Activated CD8-positive, alpha-beta memory T cell treated with anti-CD3 and anti-CD28 coated beads, Interleukin-2, amount 50 U/mL, for 1 hour (primary cell): ENCODE results near the gene IP6K2.
"Not testable (repeated sequence)": the region's sequence is repeated elsewhere in the genome, so short reads cannot be mapped to it uniquely, and the experiment has no call there.

Experiments
- DNase-seq: peaks from one replicate; pipeline ENCODE4 v3.0.0-alpha.2; 2020; ENCODE audit errors: extremely low read depth

IP6K2 gene

DNA sequence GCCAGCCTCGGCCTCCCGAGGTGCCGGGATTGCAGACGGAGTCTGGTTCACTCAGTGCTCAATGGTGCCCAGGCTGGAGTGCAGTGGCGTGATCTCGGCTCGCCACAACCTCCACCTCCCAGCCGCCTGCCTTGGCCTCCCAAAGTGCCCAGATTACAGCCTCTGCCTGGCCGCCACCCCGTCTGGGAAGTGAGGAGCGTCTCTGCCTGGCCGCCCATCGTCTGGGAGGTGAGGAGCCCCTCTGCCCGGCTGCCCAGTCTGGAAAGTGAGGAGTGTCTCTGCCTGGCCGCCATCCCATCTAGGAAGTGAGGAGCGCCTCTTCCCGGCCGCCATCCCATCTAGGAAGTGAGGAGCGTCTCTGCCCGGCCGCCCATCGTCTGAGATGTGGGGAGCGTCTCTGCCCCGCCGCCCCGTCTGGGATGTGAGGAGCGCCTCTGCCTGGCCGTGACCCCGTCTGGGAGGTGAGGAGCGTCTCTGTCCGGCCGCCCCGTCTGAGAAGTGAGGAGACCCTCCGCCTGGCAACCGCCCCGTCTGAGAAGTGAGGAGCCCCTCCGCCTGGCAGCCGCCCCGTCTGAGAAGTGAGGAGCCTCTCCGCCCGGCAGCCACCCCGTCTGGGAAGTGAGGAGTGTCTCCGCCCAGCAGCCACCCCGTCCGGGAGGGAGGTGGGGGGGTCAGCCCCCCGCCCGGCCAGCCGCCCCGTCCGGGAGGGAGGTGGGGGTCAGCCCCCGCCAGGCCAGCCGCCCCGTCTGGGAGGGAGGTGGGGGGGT, 16.9 kb upstream of the IP6K2 start:
- DNase-seq: not testable (repeated sequence)

DNA sequence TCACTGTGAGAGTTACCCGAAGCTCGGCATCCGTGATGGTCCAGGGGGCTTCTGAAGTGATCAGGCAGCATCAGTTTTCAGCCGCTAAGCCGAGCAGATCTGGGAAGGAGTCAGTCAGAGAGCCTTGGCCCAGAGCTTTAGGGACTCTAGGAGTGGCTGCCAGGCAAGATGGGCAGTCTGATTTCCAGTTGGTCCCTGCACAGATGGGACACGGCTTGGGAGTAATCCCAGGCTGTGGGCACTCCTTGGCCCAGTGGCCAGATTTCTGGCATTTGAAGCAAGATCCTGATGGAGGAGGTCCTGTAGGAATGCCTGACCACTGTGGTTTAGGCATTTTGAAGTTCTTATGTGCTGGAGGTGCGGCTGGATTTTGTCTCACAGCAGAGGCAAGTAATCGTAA, 10.5 kb upstream of the IP6K2 start:
- no peak for DNase-seq

DNA sequence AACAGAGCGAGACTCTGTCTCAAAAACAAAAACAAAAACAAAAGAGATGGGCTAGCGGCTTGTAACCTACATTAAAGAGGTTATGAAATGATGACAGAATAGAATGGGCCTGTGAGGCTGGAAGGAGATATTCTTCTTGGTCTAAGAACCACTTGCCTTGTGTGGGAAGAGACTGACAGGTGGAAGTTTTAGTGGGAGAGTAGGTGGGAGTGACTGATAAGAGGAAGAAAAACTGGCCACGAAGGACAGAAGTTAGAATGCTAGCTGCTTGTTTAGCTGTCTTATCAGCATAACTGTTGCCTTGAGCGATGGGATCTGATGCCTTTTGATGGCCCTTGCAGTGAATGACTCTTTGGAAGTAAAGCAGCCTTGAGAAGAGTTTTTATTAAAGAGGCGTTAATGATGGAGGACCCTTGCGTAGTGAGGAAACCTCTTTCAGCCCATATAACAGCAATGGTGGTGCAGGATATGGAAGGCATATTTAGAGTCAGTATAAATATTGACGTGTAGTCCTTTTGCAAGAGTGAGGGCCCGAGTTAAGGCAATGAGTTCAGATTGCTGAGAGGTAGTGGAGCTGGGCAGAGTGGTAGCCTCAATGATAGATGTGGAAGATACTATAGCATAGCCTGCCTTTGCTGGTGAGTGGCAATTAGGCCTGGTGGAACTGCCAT, 8.3 kb upstream of the IP6K2 start:
- DNase-seq: not testable (repeated sequence)

DNA sequence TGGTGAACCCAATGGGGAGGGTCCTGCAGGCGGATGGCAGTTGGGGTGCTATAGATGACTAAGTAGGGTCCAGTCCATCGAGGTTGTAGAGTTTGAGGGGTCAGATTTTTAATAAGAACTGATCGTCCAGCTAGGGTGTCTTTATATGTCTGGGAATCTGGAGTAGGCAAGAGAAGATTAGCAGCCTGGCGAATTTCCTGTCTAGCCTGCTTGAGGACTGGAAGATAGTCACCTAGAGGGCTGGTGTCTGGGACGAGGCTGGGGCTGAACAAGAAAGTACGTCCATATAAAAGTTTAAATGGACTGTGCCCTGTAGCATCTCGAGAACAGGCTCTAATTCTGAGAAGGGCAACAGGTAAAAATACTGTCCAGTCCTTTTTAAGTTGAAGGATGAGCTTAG, 6.7 kb upstream of the IP6K2 start:
- DNase-seq: no peak

DNA sequence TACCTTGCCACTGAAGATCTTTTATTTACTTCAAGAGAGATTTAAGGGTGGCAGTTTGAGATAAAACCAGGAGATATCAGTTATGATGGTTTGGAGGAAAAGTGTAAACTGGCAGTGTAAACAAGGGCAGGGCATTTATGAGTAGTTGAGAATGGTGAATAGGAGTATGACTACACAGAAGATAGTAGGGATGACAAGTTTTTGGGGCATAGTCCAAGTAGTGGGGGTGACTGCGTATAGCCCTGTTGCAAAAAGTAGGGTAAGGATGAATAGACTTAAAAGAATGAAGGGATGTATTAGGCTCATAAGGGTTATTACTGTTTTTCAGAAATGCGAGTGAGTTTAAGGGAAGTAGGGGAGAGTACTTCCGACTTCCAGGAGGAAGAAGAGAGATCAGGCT, 6.3 kb upstream of the IP6K2 start:
- DNase-seq: not testable (repeated sequence)

DNA sequence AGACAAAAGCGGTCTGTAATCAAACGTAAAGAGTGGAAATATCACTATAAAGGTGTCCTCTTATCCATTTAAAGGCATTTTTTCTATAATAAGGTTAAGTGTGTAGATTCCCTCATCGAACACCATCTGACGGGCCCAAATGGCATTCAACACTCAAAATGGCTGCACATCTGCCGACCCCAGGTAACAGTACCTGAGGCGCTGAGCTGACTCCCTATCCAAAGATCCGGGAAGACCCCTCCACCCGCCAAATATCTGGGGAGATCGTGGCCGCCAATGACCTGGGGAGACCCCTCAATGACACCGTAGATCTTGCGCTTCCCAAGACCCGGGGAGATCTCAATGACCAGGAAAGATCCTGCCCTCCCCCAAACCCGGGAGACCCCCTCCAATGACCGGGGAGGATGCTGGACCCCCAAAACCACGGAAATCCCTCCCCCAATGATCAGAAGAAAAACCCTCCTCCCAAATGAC, 476 bp downstream of the IP6K2 start:
- no peak for DNase-seq

DNA sequence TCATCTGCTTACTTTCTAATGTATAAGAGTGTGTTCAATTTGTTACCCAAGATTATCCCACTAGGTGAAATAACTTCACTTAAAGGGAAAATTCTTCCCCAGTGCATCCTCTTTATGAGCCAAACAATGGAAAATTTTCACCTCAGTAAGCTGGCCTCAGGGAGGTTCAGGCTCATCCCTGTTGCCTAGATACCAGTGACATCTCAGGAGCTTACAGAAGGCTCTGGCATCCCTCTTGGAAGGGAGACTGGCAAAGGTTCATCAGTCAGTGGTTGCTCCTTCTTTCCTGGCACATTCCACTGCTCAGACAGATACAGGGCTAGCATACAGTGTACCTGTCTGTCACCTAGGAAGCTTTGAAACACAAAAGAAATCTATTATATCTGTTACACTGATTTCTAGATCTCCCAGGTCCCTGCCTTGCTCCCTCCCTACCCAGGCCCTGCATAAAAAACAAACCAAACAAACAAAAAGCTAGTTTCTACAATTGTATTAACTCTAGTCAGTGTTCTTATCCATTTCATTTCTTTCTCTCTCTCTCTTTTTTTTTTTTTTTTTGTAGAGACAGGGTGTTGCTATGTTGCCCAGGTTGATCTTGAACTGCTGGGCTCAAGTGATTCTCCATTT, 1.7 kb downstream of the IP6K2 start:
- DNase-seq: no peak

DNA sequence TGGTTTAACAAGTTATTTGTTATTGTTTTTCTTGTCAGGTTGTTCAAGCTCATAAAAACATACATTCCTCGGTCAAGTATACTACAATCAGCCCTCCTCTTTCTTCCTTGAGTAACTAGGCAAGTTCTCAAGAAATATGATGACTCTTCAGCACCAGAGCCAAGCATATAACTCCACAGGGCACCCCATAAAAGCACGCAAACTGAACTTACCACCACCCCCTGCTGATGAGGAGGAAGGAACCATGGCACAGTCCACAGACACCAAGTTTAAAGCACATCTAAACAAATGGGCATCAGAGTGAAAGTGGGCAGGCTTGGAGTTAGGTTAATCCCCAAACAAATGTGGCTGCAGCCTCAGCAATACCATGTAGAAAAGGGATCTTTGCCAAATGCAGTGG, 5.3 kb downstream of the IP6K2 start:
- no peak for DNase-seq

DNA sequence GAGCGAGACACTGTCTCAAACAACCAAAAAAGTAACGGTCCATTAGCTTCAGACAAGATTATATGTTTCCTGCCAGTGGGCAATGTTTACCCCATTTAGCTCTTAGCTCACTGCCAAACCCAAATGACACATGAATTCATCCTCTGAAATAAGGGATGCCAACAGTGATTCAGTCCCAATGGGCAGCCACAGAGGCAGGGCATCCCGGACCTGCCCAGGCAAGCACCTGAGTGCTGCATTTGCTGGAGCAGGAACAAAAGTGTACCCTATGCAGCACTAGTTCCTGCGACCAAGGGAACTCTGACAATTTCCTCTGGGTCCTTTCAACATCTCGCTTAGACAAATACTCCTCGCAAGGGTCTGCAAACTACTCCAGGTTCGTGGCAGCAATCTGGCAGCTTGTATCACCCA, 8.0 kb downstream of the IP6K2 start:
- DNase-seq: no peak

DNA sequence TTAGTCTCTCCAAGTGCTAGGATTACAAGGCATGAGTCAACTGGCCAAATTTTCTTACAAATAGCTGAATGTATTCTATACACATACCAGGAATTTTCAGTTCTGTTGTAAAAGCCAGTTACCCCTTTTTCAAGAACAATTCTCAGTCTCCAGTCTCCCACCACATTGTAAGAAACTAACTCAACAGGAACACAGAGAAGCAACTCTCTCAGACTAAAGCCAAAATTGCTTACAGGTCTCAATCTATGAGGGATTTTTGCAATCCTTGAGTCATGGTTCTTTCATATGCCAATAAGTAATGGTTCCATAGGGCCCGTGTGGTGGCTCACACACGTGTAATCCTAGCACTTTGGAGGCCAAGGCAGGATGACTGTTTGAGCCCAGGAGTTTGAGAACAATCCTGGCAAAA, 8.5 kb downstream of the IP6K2 start:
- DNase-seq: no peak

DNA sequence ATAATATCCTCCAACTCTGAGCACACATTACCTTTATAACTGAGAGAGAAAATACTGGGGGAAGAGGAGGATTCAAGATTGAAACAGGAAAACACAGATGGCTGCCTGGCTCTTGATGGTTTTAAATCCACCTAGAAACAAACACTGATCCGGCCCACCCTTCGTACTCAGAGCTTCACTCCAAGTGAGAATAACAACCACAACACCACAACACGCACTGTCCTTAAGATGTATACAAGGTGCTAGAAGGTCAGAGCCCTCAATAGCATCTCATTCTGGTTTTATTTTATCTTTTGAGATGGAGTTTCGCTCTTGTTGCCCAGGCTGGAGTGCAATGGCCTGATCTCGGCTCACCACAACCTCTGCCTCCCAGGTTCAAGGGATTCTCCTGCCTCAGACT, 9.9 kb downstream of the IP6K2 start:
- DNase-seq: no peak

DNA sequence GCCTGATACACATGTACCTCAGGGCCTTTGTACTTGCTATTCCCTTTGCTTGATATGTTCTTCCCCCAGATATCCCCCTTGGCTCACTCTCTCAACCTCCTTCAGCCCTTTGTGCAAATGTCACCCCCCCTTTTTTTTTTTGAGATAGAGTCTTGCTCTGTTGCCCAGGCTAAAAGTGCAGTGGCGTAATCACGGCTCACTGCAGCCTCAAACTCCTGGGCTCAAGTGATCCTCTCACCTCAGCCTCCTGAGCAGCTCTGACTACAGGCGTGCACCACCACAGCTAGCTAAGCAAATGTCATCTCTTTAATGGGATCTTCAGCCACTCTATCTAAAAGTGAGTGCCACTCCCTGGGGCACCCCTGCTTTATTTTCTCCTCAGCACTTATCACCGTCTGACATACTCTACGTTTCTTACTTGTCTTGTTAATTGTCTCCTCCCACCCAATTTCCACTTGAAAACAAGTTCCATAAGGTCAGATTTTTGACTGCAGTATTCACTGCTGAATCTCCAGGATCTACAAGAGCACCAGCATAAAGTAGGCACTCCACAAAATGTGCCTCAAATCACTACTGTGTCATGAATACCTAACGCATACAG, 14.6 kb downstream of the IP6K2 start:
- no peak for DNase-seq

DNA sequence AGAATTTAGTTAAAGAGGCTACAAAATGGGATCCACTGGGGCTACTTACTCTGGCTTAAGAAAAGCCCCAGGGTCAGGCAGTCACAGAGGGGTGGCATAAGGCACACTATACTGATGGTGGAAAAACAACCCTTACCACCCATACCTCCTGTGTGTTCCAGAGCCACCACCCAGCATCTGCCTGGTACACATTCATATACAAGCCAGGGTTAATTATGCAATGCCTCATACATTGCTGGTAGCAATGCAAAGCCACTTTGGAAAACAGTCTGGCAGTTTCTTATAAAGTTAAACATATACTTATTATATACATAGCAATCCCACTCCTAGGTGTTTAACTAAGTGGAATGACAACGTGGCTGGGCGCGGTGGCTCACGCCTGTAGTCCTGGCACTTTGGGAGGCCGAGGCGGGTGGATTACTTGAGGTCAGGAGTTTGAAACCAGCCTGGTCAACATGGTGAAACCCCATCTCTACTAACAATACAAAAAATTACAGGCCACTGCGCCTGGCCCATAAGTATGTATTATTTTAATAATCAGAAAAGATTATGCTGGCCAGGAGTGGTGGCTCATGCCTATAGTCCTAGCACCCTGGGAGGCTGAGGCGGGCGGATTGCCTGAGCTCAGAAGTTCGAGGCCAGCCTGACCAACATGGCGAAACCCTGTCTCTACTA, 16.2 kb downstream of the IP6K2 start:
- DNase-seq: no peak

DNA sequence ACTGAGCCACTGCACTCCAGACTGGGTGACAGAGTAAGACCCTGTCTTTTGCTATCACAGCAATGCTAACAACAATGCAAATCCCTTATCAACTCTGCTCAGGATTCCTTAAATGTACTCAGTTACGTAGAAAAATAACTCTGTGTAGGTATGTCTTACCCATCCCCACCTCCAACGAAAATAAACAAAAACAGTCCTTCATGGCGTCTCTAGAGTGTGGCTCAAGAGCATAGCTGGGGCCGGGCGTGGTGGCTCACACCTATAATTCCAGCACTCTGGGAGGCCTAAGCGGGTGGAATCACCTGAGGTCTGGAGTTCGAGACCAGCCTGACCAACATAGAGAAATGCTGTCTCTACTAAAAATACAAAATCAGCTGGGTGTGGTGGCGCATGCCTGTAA, 18.1 kb downstream of the IP6K2 start:
- no peak for DNase-seq

DNA sequence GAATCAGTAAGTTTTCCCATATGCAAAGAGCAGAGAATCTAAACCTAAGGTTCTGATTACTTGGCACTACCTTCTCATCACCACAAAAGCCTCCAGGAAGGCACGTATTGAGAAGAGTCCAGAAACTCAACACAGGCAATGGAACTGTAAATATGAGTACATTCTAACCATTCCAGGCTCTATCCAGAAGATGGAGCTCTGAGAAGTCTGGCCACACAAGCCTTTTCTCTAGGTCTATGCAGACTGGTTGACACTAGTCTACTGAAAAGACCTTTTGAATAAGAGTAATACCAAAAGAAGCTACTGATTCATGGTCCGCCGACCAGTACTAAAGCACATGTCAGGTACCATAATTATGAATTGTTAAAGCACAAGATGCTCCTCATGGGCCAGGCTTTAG, 19.1 kb downstream of the IP6K2 start:
- no peak for DNase-seq

DNA sequence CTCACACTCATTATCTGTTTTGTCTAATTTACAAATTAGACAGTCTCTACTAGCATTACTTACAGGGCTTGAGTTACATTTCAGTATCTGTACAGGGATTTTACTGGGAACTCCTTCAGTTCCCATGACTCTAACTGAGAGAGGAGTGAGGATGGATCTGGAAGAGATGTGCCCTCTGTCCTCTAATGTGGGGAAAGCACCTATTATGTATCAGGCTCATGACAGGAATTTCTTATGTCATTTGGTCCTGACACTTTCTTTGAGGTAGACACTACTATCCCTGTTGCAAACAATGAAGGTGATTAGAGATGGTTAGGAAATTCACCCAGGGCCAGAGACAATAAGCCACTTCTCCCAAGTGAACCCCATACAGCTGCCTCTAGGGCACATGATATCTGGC, 20.4 kb downstream of the IP6K2 start:
- DNase-seq: no peak

DNA sequence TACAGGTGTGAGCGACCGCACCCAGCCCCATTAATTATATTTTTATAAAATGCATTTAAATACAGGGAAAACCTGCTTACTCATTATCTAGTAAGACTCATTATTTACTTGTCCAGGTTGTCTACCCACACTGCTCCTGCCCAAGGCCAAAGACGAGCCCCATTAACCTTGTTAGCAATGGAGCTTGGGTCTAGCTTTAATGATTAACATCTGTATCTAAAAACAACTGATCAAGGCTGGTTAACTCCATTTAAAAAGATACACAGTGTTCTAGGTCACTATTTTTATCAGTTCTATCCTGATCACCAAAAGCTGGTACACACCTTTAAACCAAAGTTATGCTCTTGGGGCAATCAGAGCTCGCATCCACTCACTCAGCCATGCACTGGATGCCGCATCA, 20.9 kb downstream of the IP6K2 start:
- no peak for DNase-seq

DNA sequence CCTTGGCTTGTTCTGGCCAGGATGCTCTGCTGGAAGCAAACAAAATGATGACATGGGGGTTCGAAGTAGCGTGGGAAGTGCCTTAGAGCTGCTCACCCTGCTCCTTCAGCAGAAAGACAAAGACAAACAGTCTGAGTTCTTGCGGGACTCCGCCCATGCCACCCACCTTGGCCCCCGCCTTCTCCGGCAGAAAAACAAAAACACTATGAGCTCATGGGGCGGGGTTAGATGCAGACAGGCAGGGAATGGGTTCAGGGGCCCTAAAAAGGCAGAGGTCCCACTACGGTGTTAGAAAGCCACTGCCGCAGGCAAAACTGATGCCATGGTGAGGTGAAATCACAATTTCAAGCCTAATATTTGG, 21.6 kb downstream of the IP6K2 start:
- DNase-seq: no peak

DNA sequence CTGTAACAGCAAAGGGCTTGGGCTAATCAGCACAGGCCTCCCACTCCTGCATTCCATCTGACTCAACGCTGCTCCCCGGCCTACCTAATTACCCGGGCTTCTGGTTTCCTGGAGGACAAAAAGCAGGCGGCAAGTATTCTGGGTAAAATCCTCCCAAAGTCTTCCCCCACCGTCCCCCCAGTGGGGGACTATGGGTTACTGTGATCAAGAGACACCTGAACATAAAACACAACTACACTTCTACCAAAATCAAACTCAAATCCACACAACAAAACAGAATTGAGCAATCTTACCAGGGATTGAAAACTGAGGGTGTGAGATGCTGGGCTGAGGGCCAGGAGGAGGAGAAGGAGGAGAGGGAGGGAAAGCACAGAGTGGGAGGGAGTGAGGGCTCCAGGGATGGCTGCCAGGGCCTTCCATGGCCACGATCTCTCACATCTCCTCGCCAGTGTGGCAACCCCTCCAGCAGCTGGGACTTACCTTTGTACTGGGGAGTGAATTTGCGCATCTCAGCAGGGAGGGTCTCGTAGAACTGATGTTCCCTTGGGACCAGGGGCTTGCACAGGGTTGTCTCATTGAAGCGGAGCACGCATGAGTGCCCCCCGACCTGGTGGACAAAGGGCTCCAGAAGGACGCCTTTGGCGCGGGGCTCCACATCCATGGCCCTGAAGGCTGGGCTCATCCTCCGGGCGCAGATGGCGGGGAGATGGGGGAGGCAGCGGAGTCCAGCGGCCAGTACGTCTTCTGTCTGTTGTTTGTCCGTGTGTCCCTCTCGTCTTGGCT, 22.2 kb downstream of the IP6K2 start:
- DNase-seq: no peak

DNA sequence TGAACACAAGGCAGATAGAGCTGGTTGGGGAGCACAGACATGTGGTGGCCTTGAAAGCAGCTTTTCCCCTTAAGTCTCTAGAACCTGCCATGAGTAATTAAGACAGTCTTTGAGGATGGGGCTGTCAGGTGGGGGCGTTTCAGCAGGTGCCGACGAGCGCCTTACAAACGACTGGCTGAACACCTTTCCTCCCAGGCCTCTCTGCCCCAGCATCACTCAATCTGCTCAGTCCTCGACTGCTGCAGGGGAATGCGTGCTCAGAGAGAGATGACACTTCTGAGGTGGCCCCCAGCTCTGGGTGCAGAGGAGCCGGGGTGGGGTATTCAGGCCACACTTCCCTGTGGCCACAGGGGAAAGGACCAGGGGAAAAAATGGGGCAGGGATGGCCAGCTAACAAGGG, 23.2 kb downstream of the IP6K2 start:
- no peak for DNase-seq

DNA sequence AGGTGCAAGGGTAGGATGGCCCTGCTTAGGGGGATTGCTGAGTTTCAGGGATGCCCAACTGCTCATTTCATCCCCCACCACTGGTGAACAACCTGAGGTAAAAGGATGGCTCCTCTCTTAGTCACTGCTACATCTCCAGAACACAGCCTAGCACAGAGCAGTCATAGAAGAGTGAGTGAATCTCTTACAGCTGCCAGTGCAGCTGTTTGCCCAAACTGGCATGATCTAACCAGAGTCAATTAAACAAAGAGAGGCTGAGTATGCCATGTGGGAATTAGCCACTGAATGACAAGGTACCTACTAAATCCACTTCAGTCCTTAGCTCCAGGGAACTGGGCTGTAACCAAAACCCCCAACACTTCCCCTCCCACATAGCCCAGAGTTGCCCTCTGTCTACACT, 24.5 kb downstream of the IP6K2 start:
- no peak for DNase-seq
